Panc1 (cell line): ENCODE data around the gene POLR1G.

Experiments used
- POLR2AphosphoS5 ChIP-seq: IDR thresholded peaks from 2 replicates; pipeline ENCODE4 v1.6.1; 2012; ENCODE audit warnings: mild to moderate bottlenecking, low read depth, low read length, moderate library complexity
- SIN3A ChIP-seq: IDR thresholded peaks from 2 replicates; pipeline ENCODE4 v1.6.1; 2012; ENCODE audit warnings: low read depth, mild to moderate bottlenecking, low read length, moderate library complexity, borderline replicate concordance; ENCODE audit not compliant: insufficient read depth
- TF ChIP-seq, protein P1 (sequence below): fragments of 450-650 bp; IDR thresholded peaks from 2 replicates; pipeline ENCODE4 v1.5.1; 2017; ENCODE audit warnings: mild to moderate bottlenecking
- TF ChIP-seq, protein P2 (sequence below), 2 experiments: IDR thresholded peaks; 2 replicates each; pipeline ENCODE4 v1.6.1; 2011 to 2012; ENCODE audit warnings: low read depth in 2 of 2, control low read depth in 1 of 2, low read length in 1 of 2, mild to moderate bottlenecking in 1 of 2, moderate library complexity in 1 of 2; ENCODE audit not compliant: insufficient read depth in 1 of 2

DNA sequence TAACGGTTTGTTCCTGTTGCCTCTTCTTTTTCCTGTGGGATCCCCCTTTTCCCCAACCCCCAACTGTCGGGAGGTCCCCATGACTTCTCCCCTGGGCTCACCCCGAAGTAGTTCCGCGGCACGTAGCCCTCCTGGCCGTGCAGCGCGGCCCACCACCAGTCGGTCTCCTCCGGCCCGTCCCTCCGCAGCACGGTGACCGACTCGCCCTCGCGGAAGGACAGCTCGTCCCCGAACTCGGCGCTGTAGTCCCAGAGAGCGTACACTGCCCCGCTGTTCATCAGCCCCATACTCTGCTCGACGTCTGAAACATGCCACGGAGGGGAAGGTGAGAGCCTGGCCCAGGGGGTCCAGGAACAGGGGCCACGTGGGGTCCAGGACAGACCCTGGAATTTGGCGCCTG lies 24.0 kb upstream of the POLR1G start:
- TF ChIP-seq SIN3A (no peak), POLR2AphosphoS5 (no peak)
- TF ChIP-seq, protein P1, sequence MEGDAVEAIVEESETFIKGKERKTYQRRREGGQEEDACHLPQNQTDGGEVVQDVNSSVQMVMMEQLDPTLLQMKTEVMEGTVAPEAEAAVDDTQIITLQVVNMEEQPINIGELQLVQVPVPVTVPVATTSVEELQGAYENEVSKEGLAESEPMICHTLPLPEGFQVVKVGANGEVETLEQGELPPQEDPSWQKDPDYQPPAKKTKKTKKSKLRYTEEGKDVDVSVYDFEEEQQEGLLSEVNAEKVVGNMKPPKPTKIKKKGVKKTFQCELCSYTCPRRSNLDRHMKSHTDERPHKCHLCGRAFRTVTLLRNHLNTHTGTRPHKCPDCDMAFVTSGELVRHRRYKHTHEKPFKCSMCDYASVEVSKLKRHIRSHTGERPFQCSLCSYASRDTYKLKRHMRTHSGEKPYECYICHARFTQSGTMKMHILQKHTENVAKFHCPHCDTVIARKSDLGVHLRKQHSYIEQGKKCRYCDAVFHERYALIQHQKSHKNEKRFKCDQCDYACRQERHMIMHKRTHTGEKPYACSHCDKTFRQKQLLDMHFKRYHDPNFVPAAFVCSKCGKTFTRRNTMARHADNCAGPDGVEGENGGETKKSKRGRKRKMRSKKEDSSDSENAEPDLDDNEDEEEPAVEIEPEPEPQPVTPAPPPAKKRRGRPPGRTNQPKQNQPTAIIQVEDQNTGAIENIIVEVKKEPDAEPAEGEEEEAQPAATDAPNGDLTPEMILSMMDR = no peak
- TF ChIP-seq, protein P2, sequence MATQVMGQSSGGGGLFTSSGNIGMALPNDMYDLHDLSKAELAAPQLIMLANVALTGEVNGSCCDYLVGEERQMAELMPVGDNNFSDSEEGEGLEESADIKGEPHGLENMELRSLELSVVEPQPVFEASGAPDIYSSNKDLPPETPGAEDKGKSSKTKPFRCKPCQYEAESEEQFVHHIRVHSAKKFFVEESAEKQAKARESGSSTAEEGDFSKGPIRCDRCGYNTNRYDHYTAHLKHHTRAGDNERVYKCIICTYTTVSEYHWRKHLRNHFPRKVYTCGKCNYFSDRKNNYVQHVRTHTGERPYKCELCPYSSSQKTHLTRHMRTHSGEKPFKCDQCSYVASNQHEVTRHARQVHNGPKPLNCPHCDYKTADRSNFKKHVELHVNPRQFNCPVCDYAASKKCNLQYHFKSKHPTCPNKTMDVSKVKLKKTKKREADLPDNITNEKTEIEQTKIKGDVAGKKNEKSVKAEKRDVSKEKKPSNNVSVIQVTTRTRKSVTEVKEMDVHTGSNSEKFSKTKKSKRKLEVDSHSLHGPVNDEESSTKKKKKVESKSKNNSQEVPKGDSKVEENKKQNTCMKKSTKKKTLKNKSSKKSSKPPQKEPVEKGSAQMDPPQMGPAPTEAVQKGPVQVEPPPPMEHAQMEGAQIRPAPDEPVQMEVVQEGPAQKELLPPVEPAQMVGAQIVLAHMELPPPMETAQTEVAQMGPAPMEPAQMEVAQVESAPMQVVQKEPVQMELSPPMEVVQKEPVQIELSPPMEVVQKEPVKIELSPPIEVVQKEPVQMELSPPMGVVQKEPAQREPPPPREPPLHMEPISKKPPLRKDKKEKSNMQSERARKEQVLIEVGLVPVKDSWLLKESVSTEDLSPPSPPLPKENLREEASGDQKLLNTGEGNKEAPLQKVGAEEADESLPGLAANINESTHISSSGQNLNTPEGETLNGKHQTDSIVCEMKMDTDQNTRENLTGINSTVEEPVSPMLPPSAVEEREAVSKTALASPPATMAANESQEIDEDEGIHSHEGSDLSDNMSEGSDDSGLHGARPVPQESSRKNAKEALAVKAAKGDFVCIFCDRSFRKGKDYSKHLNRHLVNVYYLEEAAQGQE (IDR thresholded peaks at IDR 0.05; ENCODE audit: insufficient read depth in 1 of 2, low read depth in 2 of 2, low read length in 1 of 2) = no peak
